Fibroblast of mammary gland (primary cell): ENCODE data around the gene RTEL1.
"Not testable (repeated sequence)": the region's sequence is repeated elsewhere in the genome, so short reads cannot be mapped to it uniquely, and the experiment has no call there.

Experiments used
- DNase-seq: peaks from one replicate; pipeline ENCODE4 v3.0.0-alpha.2; 2010; ENCODE audit warnings: low read depth
- H3K4me3 ChIP-seq: 2 replicates; pipeline ENCODE4 v1.5.1; 2011; ENCODE audit warnings: low read depth, mild to moderate bottlenecking, low read length, moderate library complexity; ENCODE audit not compliant: control insufficient read depth
- TF ChIP-seq, protein P1 (sequence below): conservative IDR thresholded peaks from 2 replicates; pipeline ENCODE4 v1.5.1; 2011; ENCODE audit warnings: low read depth, low read length, inconsistent platforms; ENCODE audit not compliant: control insufficient read depth, insufficient read depth

The RTEL1 gene

DNA sequence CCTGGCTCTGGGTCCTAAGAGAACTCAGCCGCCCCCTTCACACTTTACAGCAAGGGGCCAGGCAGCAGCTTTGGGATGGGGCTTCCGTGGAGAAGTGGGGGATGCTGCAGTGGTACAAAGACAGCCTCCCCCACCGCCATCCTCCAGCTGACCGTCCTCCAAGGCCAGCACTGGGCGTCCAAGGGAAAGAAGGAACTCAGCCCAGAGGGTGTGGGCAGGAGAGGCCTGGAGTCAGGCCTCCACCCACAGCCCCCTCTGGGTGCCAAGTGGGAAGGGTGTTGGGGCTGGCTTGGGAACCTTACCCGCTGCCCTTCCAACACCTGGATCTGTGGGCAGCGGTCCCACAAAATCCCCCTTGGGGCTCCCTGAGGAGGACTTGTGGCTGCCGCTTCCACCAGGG is 18.0 kb upstream of the RTEL1 start:
- no peak overlapping the region for H3K4me3 ChIP-seq
- TF ChIP-seq, protein P1, sequence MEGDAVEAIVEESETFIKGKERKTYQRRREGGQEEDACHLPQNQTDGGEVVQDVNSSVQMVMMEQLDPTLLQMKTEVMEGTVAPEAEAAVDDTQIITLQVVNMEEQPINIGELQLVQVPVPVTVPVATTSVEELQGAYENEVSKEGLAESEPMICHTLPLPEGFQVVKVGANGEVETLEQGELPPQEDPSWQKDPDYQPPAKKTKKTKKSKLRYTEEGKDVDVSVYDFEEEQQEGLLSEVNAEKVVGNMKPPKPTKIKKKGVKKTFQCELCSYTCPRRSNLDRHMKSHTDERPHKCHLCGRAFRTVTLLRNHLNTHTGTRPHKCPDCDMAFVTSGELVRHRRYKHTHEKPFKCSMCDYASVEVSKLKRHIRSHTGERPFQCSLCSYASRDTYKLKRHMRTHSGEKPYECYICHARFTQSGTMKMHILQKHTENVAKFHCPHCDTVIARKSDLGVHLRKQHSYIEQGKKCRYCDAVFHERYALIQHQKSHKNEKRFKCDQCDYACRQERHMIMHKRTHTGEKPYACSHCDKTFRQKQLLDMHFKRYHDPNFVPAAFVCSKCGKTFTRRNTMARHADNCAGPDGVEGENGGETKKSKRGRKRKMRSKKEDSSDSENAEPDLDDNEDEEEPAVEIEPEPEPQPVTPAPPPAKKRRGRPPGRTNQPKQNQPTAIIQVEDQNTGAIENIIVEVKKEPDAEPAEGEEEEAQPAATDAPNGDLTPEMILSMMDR: no peak
- no peak for DNase-seq

DNA sequence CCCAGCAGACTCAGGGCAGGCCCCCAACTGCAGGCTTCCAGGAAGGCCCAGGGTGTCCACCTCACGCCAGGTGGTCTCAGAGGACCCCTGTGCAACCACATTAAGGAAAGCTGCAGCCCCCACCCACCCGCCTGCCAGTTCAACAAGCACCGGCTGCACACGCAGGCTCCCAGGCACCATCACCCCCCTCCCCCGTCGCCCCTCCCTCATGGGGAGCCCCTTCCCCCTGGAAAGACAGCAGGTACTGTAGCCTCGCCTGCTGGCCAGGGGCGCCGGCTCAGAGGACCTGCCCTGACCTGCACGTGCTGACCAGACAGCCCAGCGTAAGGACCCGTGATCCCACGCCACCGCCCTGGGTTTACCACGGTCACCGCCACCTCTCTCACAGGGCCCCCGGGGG is 17.4 kb upstream of the RTEL1 start:
- not testable (repeated sequence) for H3K4me3 ChIP-seq, DNase-seq

DNA sequence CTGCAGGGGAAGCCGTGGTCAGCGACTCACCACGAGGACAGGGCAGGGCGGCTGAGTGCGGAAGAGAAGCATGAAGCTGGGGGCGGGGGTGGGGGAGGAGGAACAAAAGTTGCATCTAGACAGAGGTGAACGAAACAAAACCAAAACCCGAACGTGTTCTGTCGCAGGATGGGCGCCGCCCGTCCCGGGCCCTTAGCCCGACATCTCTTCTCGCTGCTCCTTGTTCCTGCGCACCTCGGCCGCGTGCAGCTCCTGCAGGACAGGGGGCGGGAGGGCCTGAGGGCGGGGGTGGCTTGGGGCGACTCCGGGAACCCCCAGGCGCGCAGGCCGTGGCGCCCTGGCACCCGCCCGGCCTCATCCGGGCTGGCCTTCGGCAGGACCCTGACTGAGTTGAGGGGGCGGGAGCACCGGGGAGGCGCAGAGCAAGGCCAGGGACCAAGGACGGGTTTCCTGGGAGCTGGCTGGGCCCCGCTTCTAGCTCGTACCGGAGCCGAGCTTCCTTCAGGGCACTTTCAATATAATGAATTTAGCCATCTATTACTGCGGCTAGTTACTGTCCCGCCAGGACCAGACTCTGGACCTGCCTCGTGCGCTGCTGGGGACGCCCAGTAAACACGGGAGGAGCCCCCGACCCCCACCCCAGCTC is 16.8 kb upstream of the RTEL1 start:
- peak overlapping the region; percentile 46 for H3K4me3 ChIP-seq
- TF ChIP-seq, protein P1: no peak
- DNase-seq: peak; percentile 38

DNA sequence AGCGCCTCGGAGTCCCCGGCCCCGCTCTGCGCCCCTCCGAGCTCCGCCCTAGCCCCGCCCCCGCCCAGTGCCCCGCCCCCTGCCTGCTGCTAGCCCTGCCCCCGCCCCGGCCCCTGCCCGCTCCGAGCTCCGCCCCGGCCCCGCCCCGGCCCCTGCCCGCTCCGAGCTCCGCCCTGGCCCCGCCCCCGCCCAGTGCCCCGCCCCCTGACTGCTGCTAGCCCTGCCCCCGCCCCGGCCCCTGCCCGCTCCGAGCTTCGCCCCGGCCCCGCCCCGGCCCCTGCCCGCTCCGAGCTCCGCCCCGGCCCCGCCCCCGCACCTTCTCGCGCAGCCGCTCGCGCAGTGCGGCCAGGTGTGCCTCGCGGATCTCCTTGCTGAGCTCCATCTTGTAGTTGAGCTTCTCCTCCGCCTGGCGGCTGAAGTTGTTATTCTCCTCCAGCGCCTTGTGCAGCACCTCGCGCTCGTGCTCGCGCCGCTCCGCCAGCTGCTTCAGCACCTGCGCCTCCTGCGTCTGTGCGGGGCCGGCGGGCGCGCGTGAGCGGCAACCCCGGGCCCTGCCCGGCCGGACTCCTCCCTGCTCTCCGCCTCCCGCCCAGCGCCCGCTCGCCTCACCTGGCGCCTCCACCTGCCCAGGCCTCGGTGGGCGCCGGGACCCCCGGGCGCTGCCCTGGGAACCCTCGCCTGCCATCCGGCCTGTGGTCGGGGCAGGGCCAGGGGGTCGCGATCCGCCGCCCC is 16.2 kb upstream of the RTEL1 start:
- DNase-seq: peak; percentile 66
- peak overlapping the region; percentile 46 for H3K4me3 ChIP-seq
- TF ChIP-seq, protein P1: no peak

DNA sequence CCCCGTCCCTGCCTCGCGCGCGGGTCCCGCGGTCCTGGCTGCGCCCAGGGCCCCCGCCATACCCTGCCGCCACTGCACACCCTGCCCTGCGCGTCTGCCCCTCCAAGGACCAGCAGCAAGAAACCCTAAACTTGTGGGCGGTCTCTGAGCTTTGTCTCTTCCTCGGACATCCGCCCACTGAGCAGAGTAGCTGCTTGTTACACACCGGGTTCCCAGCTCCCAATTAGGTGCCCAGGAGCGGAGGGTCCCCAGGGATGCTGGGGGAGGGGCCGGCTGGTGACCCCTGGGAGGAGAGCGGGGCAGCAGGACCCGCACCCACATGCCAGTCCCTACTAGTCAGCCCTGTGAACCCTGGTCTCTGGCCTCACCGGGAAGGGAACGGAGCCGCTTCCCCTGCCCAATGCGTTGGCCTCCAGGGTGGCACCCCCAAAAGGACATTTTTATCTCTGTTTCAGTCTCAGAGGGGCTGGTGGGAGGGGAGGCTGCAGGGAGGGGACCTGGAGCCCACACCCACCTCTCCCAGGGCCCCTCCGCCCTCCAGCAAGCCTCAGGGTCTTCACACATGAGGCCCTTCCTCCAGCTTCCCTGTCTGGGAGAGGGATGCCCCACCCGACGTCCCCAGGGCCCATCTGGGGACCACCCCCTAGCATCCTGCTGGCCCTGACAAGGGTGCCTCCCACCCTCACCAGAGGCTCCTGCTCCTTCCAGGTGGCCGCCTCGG is 15.4 kb upstream of the RTEL1 start:
- no peak for DNase-seq
- TF ChIP-seq, protein P1: no peak
- H3K4me3 ChIP-seq: no peak overlapping the region

DNA sequence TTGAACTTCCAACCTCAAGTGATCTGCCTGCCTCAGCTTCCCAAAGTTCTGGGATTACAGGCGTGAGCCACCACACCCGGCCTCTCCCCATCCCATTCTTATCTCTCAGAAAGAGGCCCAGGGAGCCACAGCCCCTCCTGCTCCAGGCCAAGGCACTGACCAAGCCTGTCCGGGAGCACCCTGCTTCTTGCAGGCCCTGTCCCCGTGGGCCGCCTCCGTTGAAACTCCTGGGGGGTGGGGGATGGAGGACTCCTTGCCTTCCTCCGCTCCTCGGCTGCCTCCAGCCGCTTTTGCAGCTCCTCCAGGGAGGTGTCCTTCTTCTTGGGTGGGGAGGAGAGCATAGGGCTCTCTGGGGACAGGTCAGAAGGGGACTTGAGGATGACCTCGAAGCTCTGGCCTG is 14.6 kb upstream of the RTEL1 start:
- TF ChIP-seq, protein P1: no peak
- no peak overlapping the region for H3K4me3 ChIP-seq
- no peak for DNase-seq

DNA sequence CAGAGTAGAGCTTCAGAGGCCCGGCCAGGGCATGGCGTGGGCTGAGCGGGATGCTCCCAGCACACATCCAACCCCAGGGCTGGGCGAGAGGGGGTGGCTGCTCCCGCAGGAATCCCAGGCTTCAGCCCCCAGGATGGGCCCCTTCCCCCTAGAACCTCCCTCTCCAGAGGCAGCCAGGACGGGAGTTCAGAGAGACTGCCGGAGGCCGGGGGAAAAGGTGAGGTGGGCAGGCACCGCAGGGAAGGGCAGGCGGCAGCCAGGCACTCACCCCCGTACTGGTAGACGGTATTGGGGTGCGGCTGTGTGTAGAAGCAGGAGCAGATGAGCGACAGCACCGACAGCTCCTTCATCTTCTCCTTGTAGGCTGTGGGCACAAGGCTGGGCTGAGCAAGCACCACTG is 14.2 kb upstream of the RTEL1 start:
- DNase-seq: no peak
- no peak overlapping the region for H3K4me3 ChIP-seq
- TF ChIP-seq, protein P1: no peak
